Epithelial cell of esophagus (primary cell): Measurements from ENCODE around the gene SLX4.

ENCODE experiments used
- DNase-seq: peaks from one replicate; pipeline ENCODE4 v3.0.0; 2010; ENCODE audit warnings: low read depth
- H3K4me3 ChIP-seq: 2 replicates; pipeline ENCODE4 v1.5.1; 2011; ENCODE audit warnings: mild to moderate bottlenecking, low read length, control low read depth
- CTCF ChIP-seq: IDR thresholded peaks from 2 replicates; pipeline ENCODE4 v1.5.1; 2011; ENCODE audit warnings: low read depth, mild to moderate bottlenecking, low read length, control low read depth, inconsistent platforms; ENCODE audit not compliant: insufficient read depth; ENCODE audit errors: missing control alignments

The SLX4 gene

GRCh38 chr16:3607161-3607560 is 4.2 kb downstream of the SLX4 start:
- TF ChIP-seq CTCF: no peak
- H3K4me3 ChIP-seq: no peak overlapping the region
- DNase-seq: no peak

- no peak for TF ChIP-seq CTCF
- no peak overlapping the region for H3K4me3 ChIP-seq
- no peak for DNase-seq
Measured at GRCh38 chr16:3606441-3606840, 5.0 kb downstream of the SLX4 start.

GRCh38 chr16:3602320-3602653 is 9.1 kb downstream of the SLX4 start:
- no peak for DNase-seq
- no peak for TF ChIP-seq CTCF
- H3K4me3 ChIP-seq: no peak overlapping the region

GRCh38 chr16:3601614-3602319 is 9.6 kb downstream of the SLX4 start:
- H3K4me3 ChIP-seq: no peak overlapping the region
- DNase-seq: no peak
- TF ChIP-seq CTCF: no peak

- no peak for TF ChIP-seq CTCF
- DNase-seq: no peak
- H3K4me3 ChIP-seq: no peak overlapping the region
Measured at GRCh38 chr16:3599922-3600321, 11.5 kb downstream of the SLX4 start.

- TF ChIP-seq CTCF: no peak
- DNase-seq: no peak
- H3K4me3 ChIP-seq: no peak overlapping the region
Measured at GRCh38 chr16:3599121-3599520, 12.3 kb downstream of the SLX4 start.

- no peak for DNase-seq
- H3K4me3 ChIP-seq: no peak overlapping the region
- no peak for TF ChIP-seq CTCF
Measured at GRCh38 chr16:3598236-3598635, 13.2 kb downstream of the SLX4 start.
